ENCODE data around the gene KRTAP4-11.
"Not testable (repeated sequence)": the region's sequence is repeated elsewhere in the genome, so short reads cannot be mapped to it uniquely, and the experiment has no call there.

DNA sequence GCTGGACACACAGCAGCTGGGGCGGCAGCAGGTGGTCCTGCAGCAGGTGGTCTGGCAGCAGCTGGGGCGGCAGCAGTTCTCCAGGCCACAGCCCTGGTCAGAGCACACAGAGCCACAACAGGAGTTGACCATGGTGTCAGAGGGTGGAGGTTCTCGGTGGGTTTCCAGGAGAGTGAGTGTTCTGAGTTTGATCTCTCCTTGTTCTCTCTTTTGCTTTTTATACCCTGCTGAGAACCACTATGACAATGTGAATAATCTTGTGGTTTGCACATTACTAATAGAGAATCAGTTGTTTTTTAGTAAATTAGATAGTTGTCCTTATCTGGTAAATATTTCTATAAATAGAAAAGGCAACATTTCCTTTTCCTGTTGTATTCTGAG lies 5.8 kb upstream of the KRTAP4-11 start, which contains the start of gene KRTAP4-12:
- not testable (repeated sequence) for TF ChIP-seq CTCF, POLR2A (IDR thresholded peaks at IDR 0.05)

Measured in uterus (tissue), 2 donors.